HG03175 (cell line): ENCODE data around the gene KLK7.
"Not testable (repeated sequence)": the region's sequence is repeated elsewhere in the genome, so short reads cannot be mapped to it uniquely, and the experiment has no call there.

ENCODE experiments used
- ATAC-seq: cut with Tn5 transposase; IDR thresholded peaks from one replicate; pipeline ENCODE4 v1.9.1; 2021; ENCODE audit warnings: mild to moderate bottlenecking, moderate library complexity; ENCODE audit not compliant: unreplicated experiment

KLK7 gene

GRCh38 chr19:50978772-50979390 is 4.8 kb downstream of the KLK7 start:
- no peak for ATAC-seq

DNA sequence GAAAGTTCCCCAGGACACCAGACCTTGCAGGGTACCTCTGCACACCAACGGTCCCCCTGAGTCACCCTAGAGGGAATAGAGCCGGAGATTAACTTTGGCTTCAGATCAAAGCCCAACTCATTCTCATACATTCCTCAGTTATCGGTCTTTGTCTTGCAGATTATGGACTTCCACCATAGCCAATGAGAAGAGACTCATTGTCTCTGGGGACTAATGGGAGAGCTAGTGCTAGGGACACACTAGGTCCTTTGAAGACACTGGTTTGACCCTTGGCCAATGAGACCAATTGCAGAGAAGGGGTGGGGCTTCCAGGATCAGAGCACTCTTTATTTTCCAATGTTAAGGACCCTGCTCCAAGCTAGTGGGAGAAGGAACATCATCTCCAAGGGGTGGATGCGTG is 6.1 kb downstream of the KLK7 start:
- ATAC-seq: no peak

GRCh38 chr19:50975766-50976165 is 8.0 kb downstream of the KLK7 start:
- ATAC-seq: no peak

DNA sequence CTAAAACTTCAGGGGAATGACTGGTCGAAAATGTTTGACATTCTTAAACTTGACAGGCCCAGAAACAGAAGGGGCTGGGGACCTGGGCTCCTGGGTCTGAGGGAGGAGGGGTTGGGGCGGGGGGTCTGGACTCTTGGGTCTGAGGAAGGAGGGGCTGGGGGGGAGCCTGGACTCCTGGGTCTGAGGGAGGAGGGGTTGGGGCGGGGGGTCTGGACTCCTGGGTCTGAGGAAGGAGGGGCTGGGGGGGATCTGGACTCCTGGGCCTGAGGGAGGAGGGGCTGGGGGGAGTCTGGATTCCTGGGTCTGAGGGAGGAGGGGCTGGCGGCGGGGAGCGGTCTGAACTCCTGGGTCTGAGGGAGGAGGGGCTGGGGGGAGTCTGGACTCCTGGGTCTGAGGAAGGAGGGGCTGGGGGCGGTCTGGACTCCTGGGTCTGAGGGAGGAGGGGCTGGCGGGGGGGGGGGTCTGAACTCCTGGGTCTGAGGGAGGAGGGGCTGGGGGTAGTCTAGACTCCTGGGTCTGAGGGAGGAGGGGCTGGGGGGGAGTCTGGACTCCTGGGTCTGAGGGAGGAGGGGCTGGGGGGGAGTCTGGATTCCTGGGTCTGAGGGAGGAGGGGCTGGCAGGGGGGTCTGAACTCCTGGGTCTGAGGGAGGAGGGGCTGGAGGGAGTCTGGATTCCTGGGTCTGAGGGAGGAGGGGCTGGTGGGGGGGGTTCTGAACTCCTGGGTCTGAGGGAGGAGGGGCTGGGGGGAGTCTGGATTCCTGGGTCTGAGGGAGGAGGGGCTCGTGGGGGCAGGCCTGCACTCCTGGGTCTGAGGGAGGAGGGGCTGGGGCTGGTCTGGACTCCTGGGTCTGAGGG is 8.8 kb downstream of the KLK7 start:
- ATAC-seq: no peak

DNA sequence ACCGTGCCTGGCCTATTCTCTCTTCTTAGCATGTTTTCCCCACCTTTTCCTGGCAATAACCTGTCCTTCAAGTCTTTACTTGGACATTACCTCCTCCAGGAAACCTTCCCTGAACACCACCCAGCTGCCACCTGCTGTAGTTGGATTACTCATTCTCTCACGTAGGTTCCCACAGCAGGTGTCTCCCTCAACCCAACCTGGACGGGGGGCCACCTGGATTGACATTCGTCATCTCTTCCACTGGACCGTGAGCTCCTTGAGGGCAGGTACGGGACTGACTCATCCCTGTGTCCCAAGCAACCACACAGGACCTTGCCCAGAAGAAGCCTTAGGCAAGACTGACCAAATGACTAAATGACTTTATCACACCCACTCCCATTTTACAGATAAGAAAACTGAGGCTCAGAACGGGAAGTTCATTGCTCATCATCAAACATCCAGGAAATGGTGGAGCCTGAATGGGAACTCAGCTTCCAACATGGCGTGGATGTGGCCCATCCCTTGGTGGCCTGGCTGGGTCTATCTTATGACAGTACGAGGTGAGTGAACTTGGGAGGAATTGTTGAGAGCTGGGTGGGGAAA is 10.8 kb downstream of the KLK7 start:
- ATAC-seq: no peak

DNA sequence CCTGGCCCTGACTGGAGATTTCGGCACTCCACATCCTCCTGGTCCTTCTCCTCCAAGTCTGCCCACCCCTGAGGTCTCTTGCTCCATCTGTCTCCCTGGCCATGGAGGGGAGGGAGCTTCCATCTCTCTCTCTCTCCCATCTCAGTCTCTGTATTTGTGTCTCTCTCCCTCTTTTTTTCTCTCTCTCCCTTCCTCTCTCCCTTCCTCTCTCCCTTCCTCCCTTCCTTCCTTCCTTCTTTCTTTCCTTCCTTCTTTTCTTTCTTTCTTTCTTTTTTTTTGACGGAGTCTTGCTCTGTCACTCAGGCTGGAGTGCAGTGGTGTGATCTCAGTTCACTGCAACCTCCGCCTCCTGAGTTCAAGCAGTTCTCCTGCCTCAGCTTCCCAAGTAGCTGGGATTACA is 13.9 kb downstream of the KLK7 start:
- not testable (repeated sequence) for ATAC-seq

DNA sequence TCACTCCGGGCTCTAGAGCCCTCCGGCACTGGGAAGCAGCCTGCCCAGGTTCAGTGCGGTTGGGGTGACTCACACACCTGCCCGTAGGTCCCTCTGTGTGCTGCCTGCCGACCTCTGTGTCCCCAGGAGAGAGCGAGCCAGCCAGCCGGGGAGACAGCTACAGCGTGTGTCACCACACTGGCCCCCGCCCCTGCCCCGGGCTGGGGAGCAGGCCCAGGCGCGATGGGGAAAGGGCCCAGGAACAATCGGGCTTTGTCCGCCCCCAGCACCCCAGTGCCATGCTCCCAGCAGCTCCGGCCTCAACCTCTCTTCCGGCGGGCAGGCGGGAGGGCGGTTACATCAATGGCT is 14.3 kb downstream of the KLK7 start, which contains the start of gene KLK6:
KLK6 (minus strand) TSS at position 179 of the 348 bp plus-strand sequence. CDS start 1,487 bp downstream, outside the sequence.
- ATAC-seq: no peak

DNA sequence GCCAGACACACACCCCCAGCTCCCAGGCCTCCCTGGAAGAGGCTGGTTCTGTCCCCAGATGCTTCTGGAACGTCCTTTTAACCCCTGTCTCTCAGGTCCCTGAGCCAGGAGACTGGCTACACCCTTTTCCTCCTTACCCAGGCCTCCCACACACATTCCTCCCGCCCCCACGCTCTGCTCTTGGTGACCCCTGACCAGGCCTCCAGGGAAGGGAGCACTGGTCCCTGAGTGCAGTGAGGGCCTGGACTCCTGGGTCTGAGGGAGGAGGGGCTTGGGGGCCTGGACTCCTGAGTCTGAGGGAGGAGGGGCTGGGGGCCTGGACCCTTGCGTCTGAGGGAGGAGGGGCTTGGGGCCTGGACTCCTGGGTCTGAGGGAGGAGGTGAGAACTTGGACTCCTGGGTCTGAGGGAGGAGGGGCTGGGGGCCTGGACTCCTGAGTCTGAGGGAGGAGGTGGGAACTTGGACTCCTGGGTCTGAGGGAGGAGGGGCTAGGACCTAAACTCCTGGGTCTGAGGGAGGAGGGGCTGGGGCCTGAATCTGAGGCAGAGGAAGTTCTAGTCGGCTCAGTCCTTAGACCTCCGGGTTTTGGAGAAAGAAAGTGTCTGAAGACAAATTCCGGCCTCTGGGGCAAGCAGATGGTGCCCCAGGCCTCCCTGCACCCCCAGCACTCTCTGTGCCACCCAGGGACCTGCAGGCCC is 14.9 kb downstream of the KLK7 start:
- no peak for ATAC-seq

DNA sequence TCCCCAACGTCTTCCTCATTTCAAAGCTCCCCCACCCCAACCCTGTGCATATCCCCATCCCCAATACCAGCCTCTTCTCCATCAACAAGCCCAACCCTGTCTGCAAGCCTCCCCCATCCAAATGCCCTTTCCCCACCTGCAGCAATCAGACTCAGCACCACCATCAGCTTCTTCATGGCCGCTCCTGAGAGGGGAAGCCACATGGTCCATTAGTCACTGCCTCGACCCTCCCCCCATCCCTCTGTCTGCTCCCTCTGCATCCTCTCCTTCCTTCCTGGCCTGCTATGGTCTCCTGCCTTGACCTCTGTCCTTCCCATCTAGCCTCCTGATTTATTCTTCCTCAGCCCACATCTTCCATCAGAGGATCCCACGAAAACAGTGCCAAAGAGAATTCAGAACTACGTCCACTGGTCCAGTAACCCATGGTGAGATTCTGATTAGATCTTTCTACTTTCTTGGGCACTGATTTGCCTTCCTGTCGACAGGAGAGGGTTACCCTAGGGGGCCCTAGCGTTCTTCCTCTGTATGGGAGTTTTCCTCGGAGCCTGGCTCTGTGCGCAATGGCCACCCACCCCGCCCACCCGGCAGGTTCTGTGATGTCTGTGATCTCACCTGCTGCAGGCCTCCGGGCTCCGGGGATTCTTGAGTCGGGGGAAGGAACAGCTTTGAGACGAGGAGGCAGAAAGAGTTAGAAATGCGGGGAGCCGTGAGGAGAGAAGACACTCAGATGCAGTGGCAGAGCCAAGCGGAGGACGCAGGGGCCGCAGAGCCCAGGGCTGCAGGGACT is 15.6 kb downstream of the KLK7 start:
- ATAC-seq: no peak

GRCh38 chr19:50964266-50964665 is 19.5 kb downstream of the KLK7 start:
- ATAC-seq: no peak

- ATAC-seq: no peak
These were observed 20.3 kb downstream of the KLK7 start for GRCh38 chr19:50963381-50963780.

DNA sequence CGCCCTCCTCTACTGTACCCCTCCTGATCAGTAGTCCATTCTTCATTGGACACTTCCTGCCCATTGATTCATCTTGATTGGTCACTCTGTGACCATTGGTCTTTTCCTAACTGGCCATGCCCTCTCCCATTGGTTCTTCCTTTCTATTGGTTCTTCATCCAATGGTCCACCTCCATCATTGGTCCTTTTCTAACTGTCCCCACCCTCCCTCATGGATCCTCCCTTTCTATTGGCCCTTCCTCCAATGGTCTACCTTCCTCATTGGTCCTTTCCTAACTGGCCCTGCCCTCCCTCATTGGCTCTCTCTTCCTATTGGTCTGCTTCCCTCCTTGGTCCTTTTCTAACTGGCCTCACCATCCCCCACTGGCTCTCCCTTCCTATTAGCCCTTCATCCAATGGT is 21.5 kb downstream of the KLK7 start:
- no peak for ATAC-seq

- ATAC-seq: no peak
These were observed 23.8 kb downstream of the KLK7 start for GRCh38 chr19:50959731-50960500.

GRCh38 chr19:50957587-50957986 is 26.1 kb downstream of the KLK7 start:
- no peak for ATAC-seq

DNA sequence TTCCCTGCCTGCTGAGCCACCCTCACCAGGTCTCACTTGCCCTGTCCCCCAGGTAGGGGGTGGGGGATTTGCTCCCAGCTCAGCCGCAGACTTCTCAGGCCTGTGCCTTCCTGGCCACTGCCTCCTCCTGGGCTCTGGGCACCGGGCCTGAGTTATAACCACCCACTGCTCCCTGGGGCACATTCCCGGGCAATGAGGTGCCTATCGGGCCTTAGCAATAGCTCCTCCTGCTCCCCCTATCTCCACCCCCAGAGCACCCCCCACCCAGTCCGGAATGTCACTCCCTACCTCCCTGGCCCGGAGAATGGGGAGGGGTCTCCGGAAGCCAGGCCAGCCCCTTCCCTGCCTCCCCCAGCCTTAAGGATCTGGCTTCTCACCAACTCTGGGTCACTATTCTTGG is 30.8 kb downstream of the KLK7 start, which contains the start of gene KLK5:
KLK5 (minus strand) TSS at position 129 of the 400 bp plus-strand sequence. CDS start 381 bp downstream, outside the sequence.
- ATAC-seq: no peak

DNA sequence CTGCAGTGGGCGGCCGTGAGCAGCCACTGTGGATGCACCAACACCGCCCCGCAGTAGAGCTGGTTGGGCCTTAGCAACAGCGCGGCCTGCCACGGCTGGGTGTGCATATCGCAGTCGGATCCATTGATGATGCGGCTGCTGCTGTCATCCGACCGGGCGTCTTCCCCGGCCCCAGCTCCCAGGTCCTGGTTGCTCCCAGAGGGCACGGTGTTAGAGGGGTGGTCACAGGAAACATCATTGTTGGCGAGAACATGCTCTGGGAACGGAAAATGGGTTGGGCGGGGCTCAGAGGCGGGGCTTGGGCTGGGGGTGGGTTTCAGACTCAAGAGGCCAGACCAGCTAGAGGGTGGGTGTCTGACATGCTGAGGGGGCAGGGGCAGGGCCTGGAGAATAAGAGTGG is 33.9 kb downstream of the KLK7 start:
- no peak for ATAC-seq

DNA sequence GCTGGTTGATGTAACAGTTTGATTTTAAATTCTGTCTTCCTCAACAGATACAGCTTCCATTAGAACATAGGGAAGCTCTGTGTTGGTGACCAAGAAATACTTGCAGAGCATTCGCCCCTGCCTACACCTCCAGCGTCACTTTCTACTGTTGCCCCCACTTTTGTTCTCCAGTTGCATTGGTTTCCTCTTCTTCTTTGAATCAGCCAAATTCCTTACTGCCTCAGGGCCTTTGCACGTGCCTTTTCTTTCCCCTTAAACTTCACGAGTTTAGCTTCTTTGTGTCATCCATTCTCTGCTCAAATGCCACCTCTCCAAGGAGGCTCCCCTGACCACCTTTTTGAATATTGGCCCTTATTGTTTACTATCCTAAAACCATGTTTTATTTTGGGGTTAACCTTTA is 36.6 kb downstream of the KLK7 start:
- ATAC-seq: no peak

DNA sequence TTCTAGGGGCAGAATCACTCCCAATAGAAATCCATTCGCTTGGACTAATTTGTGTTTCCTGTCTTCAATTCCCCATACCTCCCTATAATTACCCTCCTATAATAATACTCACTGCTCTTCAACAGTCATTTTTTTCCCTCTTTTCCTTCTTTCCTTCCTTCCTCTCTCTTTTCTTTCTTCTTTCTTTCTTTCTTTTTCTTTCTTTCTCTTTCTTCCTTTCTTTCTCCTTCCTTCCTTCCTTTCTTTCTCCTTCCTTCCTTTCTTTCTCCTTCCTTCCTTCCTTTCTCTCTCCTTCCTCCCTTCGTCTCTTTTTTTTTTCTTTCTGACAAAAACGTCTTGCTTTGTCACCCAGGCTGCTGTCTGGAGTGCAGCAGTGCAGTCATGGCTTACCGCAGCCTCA is 38.9 kb downstream of the KLK7 start:
- ATAC-seq: no peak

DNA sequence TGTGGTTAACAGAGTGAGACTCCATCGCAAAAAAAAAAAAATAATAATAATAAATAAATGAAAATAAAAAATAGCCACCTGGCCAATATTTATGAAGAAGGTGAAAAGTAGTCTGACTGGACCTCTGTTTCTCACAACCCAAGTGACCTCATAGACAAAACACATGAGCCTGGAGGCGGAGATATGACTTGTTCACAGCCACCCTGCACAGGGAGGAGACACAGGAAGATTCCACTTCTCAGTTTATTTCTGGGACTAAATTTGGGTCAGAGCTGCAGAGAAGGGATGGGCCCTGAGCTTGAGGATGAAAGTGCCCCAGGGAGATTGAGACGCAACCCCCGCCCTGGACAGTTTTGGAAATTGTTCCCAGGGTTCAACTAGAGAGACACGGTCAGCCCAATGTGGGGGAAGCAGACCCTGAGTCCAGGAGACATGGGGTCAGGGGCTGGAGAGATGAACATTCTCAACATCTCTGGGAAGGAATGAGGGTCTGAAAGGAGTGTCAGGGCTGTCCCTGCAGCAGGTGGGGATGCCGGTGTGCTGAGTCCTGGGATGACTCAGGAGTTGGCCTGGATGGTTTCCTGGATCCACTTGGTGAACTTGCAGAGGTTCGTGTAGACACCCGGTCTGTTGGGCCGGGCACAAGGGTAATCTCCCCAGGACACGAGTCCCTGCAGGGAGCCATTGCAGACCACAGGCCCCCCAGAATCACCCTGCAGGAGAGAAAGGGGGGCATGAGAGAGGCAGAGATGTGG is 40.5 kb downstream of the KLK7 start:
- no peak for ATAC-seq
